HepG2 (cell line): Measurements from ENCODE around the gene FAT4. TPM values are rescaled to one million over a fixed set of nuclear protein-coding genes. Genes with fewer than 3 reads are reported as not detected.

Experiments
- ATAC-seq: fragments of 200-7000 bp; cut with Tn5 transposase; 3 replicates; pipeline ENCODE4 v1.9.1; 2020; ENCODE audit warnings: mild to moderate bottlenecking, moderate library complexity
- BruUV-seq: library from RNA; stranded (reverse); fragments of 400-500 nt; replicated peaks from 2 replicates; lab custom pipeline; 2021; lab: Mats Ljungman, UMichigan
- CTCF ChIA-PET: fragments of 300-600 bp; formaldehyde crosslinking; extraction: SDS; loops from one replicate; lab custom pipeline; 2021; ENCODE audit warnings: low total read pairs, inconsistent platforms, low intra/inter-chr PET ratio; lab: Yijun Ruan, JAX
- POLR2A ChIA-PET: fragments of 350-600 bp; sonication (Branson Sonifier 250); formaldehyde crosslinking; loops from one replicate; lab custom pipeline; 2020; ENCODE audit warnings: antibody characterized with exemption, inconsistent platforms; lab: Yijun Ruan, JAX
- DNase-seq: peaks from one replicate; pipeline ENCODE4 v3.0.0-alpha.2; 2015; ENCODE audit warnings: low spot score
- FAIRE-seq: peaks from 3 replicates; lab custom pipeline; 2011; peaks lifted over from hg19 to GRCh38; lab: Jason Lieb, UNC
- H2AFZ ChIP-seq: one replicate; pipeline ENCODE4 v1.6.1; 2011; ENCODE audit warnings: low read length, inconsistent platforms
- H3K27ac ChIP-seq: fragments of 300-600 bp; 3 replicates; pipeline ENCODE4 v1.8.0; 2011; ENCODE audit warnings: mixed run types, mild to moderate bottlenecking, mixed read lengths, low read length, inconsistent platforms; ENCODE audit not compliant: insufficient read depth; ENCODE audit errors: extremely low read length
- H3K27me3 ChIP-seq, 2 experiments: fragments of 200-600 bp in 1 of 2; 2 replicates in 1 of 2; 3 replicates in 1 of 2; pipeline versions ENCODE4 v1.6.0 to v1.8.0; 2011; ENCODE audit warnings: low read length in 2 of 2, mild to moderate bottlenecking in 2 of 2, moderate library complexity in 2 of 2, inconsistent platforms in 1 of 2; ENCODE audit not compliant: insufficient read depth in 2 of 2, control insufficient read depth in 1 of 2
- H3K36me3 ChIP-seq, 2 experiments: fragments of 200-600 bp in 1 of 2; replicated peaks in 1 of 2; 2 replicates in 1 of 2; 3 replicates in 1 of 2; pipeline versions ENCODE4 v1.5.1 to v1.8.0; 2011; ENCODE audit warnings: low read length in 2 of 2, inconsistent platforms in 1 of 2; ENCODE audit not compliant: insufficient read depth in 2 of 2, control insufficient read depth in 1 of 2
- H3K4me1 ChIP-seq: 2 replicates; pipeline ENCODE4 v1.5.1; 2012; ENCODE audit warnings: low read length, inconsistent platforms; ENCODE audit not compliant: insufficient read depth
- H3K4me2 ChIP-seq: 2 replicates; pipeline ENCODE4 v1.6.0; 2011; ENCODE audit warnings: low read depth, low read length, inconsistent platforms
- H3K4me3 ChIP-seq, 3 experiments: fragments of 200-600 bp in 1 of 3; sonication (generic), shearing (Covaris generic) in 1 of 3; replicated peaks in 1 of 3; 2 replicates each; pipeline ENCODE4 v1.5.1; 2011 to 2016; ENCODE audit warnings: low read length in 3 of 3, inconsistent platforms in 2 of 3, low read depth in 2 of 3, mild to moderate bottlenecking in 2 of 3, control low read depth in 1 of 3, mixed read lengths in 1 of 3; ENCODE audit not compliant: insufficient read depth in 1 of 3
- H3K79me2 ChIP-seq: one replicate; pipeline ENCODE4 v1.6.1; 2011; ENCODE audit warnings: low read length, inconsistent platforms; ENCODE audit not compliant: insufficient read depth
- H3K9ac ChIP-seq: 2 replicates; pipeline ENCODE4 v1.6.0; 2011; ENCODE audit warnings: mild to moderate bottlenecking, low read depth, low read length, inconsistent platforms; ENCODE audit not compliant: insufficient read depth
- H3K9me3 ChIP-seq: 2 replicates; pipeline ENCODE4 v1.5.1; 2012; ENCODE audit warnings: mild to moderate bottlenecking, low read length
- H4K20me1 ChIP-seq: 2 replicates; pipeline ENCODE4 v1.6.0; 2011; ENCODE audit warnings: inconsistent platforms, mild to moderate bottlenecking, low read length, moderate library complexity; ENCODE audit not compliant: insufficient read depth
- BRCA1 ChIP-seq: sonication (generic); formaldehyde crosslinking; IDR thresholded peaks from 2 replicates; pipeline ENCODE4 v1.4.0; 2020; ENCODE audit warnings: missing genetic modification reagents
- GABPA ChIP-seq, 2 experiments: IDR thresholded peaks; 2 replicates each; pipeline ENCODE4 v1.6.1; 2011 to 2016; ENCODE audit warnings: low read depth in 2 of 2, low read length in 1 of 2, missing biosample characterization in 1 of 2, missing genetic modification characterization in 1 of 2
- GRHL1 ChIP-seq: sonication (generic); formaldehyde crosslinking; conservative IDR thresholded peaks from 2 replicates; pipeline ENCODE4 v1.8.0; 2022; ENCODE audit warnings: missing genetic modification reagents
- HIVEP1 ChIP-seq: sonication (generic); formaldehyde crosslinking; IDR thresholded peaks from 2 replicates; pipeline ENCODE4 v1.4.0; 2020; ENCODE audit warnings: mild to moderate bottlenecking, missing genetic modification reagents
- NCOA2 ChIP-seq: sonication (generic); formaldehyde crosslinking; IDR thresholded peaks from 2 replicates; pipeline ENCODE4 v1.8.0; 2022; ENCODE audit warnings: inconsistent platforms
- RAD21 ChIP-seq: fragments of 450-650 bp; formaldehyde crosslinking; IDR thresholded peaks from 2 replicates; pipeline ENCODE4 v1.5.0; 2020; ENCODE audit warnings: mild to moderate bottlenecking
- RARG ChIP-seq: sonication (generic); formaldehyde crosslinking; IDR thresholded peaks from 2 replicates; pipeline ENCODE4 v1.4.0; 2020; ENCODE audit warnings: low read depth, mild to moderate bottlenecking, missing genetic modification reagents
- SALL2 ChIP-seq: sonication (generic); formaldehyde crosslinking; IDR thresholded peaks from 2 replicates; pipeline ENCODE4 v1.8.1; 2023; ENCODE audit warnings: mild to moderate bottlenecking, missing genetic modification reagents, inconsistent platforms
- U2AF1 ChIP-seq: fragments of 200-400 bp; formaldehyde crosslinking; optimal IDR thresholded peaks from 2 replicates; pipeline ENCODE3; 2017; ENCODE audit warnings: mild to moderate bottlenecking, low read depth, low read length
- ZFYVE20 ChIP-seq: sonication (generic); formaldehyde crosslinking; IDR thresholded peaks from 2 replicates; pipeline ENCODE4 v1.8.0; 2023; ENCODE audit warnings: low read depth, mild to moderate bottlenecking, moderate library complexity, missing genetic modification reagents, borderline replicate concordance
- ZNF24 ChIP-seq: fragments of 450-650 bp; IDR thresholded peaks from 2 replicates; pipeline ENCODE4 v1.6.1; 2017; ENCODE audit warnings: antibody characterized with exemption, mild to moderate bottlenecking
- ZNF280B ChIP-seq: sonication (generic); formaldehyde crosslinking; IDR thresholded peaks from 2 replicates; pipeline ENCODE4 v1.5.0; 2020; ENCODE audit warnings: missing genetic modification reagents, mild to moderate bottlenecking, borderline replicate concordance
- ZNF432 ChIP-seq: sonication (generic); formaldehyde crosslinking; IDR thresholded peaks from 2 replicates; pipeline ENCODE4 v1.5.0; 2020; ENCODE audit warnings: missing genetic modification reagents, mild to moderate bottlenecking, borderline replicate concordance
- ZNF569 ChIP-seq: sonication (generic); formaldehyde crosslinking; IDR thresholded peaks from 2 replicates; pipeline ENCODE4 v1.5.0; 2020; ENCODE audit warnings: mild to moderate bottlenecking, missing genetic modification reagents, moderate library complexity, borderline replicate concordance
- ZNF704 ChIP-seq: sonication (generic); formaldehyde crosslinking; IDR thresholded peaks from 2 replicates; pipeline ENCODE4 v1.8.1; 2023; ENCODE audit warnings: mild to moderate bottlenecking, inconsistent platforms, moderate library complexity, missing genetic modification reagents, borderline replicate concordance
- ZXDC ChIP-seq: sonication (generic); formaldehyde crosslinking; IDR thresholded peaks from 2 replicates; pipeline ENCODE4 v1.5.0; 2020; ENCODE audit warnings: mild to moderate bottlenecking, missing genetic modification reagents
- WGBS: methylation state at CpG from one replicate; pipeline ENCODE4 v1.1.6; 2017; ENCODE audit warnings: low lambda C conversion rate; 5-methylcytosine and 5-hydroxymethylcytosine counted together
- in situ Hi-C: cut with HindIII; loops from 2 replicates; pipeline ENCODE4 v1.10.0; 2017; ENCODE audit warnings: low pct_unique_long_range_greater_than_20kb; ENCODE audit not compliant: extremely low pct_ligation_motif_present
- intact Hi-C: fragments of 100-400 bp; cut with micrococcal nuclease; formaldehyde crosslinking; loops from one replicate; pipeline ENCODE4 v1.10.0; 2022; ENCODE audit not compliant: unreplicated experiment
- polyA plus RNA-seq, 8 experiments: library from polyadenylated mRNA; depleted of rRNA in 3 of 8; stranded (reverse) in 7 of 8; unstranded in 1 of 8; fragments of >200 nt; fragmentation: Illumina TruSeq in 4 of 8; extraction: Trizol in 4 of 8; gene quantifications; 2 replicates each; pipeline versions ENCODE4 v1.2.1 to v1.2.3, GENCODE V29; 2011 to 2016; ENCODE audit warnings: low read depth in 4 of 8, missing spikeins in 1 of 8, mixed read lengths in 1 of 8; ENCODE audit not compliant: insufficient read depth in 1 of 8
- total RNA-seq, 5 experiments: library from RNA; depleted of rRNA; stranded (reverse); fragments of >200 nt; fragmentation: Illumina TruSeq; extraction: Trizol; gene quantifications; 2 replicates each; pipeline ENCODE4 v1.2.3, GENCODE V29; 2016; ENCODE audit warnings: low read depth in 1 of 5

Gene FAT4
- total and polyA plus RNA-seq, 2 of the 13 experiments (the other 11 are each of a cell fraction or from before 2014, with no cell fraction given): 0.27 to 1.2 TPM

GRCh38 chr4:125297116-125297515 is 17.6 kb upstream of the FAT4 start:
- no peaks in the 10 kb centered on the region for H4K20me1 ChIP-seq
- POLR2A ChIA-PET: no interaction called here
- H2AFZ ChIP-seq: no peak overlapping the region
- no peak for TF ChIP-seq ZNF704 (CRISPR knock-in tag)
- no peak for TF ChIP-seq U2AF1
- no peak for TF ChIP-seq ZXDC (CRISPR knock-in tag)
- TF ChIP-seq ZNF280B (CRISPR knock-in tag): no peak
- no peak for TF ChIP-seq SALL2 (CRISPR knock-in tag)
- no peak for TF ChIP-seq RARG (CRISPR knock-in tag)
- TF ChIP-seq ZNF569 (CRISPR knock-in tag): no peak
- no peak for TF ChIP-seq GRHL1 (CRISPR knock-in tag)
- TF ChIP-seq RAD21: no peak
- TF ChIP-seq ZNF432 (CRISPR knock-in tag): no peak
- no peak for TF ChIP-seq BRCA1
- no peak for TF ChIP-seq HIVEP1 (CRISPR knock-in tag)
- TF ChIP-seq GABPA (IDR thresholded peaks at IDR 0.05; ENCODE audit: low read depth, low read length): no peak
- TF ChIP-seq GABPA (CRISPR knock-in tag; IDR thresholded peaks at IDR 0.05; ENCODE audit: low read depth): no peak
- no peak for TF ChIP-seq NCOA2 (CRISPR knock-in tag)
- no peak for TF ChIP-seq ZNF24
- no peak for TF ChIP-seq ZFYVE20
- H3K4me3 ChIP-seq: no peak overlapping the region
- H3K4me2 ChIP-seq: no peak overlapping the region
- no peaks in the 10 kb centered on the region for H3K36me3 ChIP-seq
- no peak for FAIRE-seq
- no peak overlapping the region for H3K9ac ChIP-seq
- H3K27ac ChIP-seq: no peak overlapping the region
- no TSS peak for BruUV-seq
- DNase-seq: no peak
- intact Hi-C loops (no loop called here), in situ Hi-C loops (no loop called here)
- H3K4me1 ChIP-seq: no peaks in the 10 kb centered on the region
- no peak for ATAC-seq
- 33% methylated on average over 2 of the region's 2 CpGs for WGBS
- H3K27me3 ChIP-seq: no peaks in the 10 kb centered on the region
- no peaks in the 10 kb centered on the region for H3K9me3 ChIP-seq
- no peaks in the 10 kb centered on the region for H3K79me2 ChIP-seq
- CTCF ChIA-PET: no interaction called here
